SKM-1 treated with dmso at 0.1 percent for 144 hours (cell line): ENCODE data around the gene ZNG1A.
"Not testable (repeated sequence)": the region's sequence is repeated elsewhere in the genome, so short reads cannot be mapped to it uniquely, and the experiment has no call there.

Experiments
- DNase-seq: peaks from one replicate; lab custom pipeline; 2025; ENCODE audit not compliant: unreplicated experiment; lab: John Stamatoyannopoulos, UW

Gene ZNG1A

DNA sequence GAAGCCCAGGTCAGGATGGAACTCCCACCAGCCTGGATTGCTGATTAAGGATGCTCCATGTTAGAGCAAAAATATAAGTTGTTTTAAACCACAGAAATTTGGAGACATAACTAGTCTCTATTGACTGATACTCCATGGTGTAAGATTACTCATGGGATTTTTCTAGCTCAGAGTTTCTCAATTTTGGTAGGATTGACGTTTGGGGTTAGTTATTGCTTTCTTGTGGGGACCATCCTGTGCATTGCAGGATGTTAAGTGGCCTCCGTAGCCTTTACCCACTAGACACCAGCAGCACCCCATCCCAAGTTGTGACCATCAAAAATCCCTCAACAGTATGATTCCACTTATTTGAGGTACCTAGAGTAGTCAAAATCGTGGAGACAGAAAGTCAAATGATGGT, 80.1 kb downstream of the ZNG1A start:
- not testable (repeated sequence) for DNase-seq

DNA sequence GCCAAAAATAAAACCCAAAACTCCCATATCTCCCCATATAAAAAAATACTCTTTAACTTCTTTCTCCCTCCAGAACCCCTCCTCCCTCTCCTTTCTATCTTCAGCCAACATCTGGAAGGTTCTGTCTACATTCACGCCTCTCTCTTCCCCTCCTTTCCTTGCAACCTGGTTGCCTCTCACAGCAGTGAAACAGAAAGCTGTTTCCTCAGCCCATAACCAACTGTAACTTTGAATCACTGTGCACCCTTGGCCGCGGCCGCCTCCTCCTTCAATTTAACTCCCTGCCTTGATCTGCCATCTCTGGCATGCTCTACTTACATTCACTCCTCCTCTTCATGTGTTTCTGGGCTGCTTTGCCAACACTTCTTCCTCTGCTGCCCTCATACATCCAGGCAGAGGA, 83.9 kb downstream of the ZNG1A start:
- DNase-seq: not testable (repeated sequence)

DNA sequence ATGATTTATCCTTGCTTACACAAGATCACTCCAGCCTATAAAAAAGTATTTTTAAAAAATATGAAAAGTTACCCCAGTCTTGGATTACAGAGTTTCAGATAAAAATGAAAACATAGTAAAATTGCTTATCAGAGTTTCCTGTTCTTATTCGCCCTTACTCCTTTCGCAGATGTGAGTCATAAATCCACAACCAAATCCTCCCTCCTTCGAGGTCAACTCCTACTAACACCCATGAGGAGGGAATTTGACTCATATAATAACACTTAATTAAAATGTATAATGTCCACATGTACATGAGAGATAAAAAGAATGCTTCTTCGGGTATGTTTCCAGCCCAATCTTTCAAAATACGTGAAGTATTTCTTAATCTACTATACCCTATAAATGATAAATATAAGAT, 84.5 kb downstream of the ZNG1A start:
- DNase-seq: not testable (repeated sequence)

DNA sequence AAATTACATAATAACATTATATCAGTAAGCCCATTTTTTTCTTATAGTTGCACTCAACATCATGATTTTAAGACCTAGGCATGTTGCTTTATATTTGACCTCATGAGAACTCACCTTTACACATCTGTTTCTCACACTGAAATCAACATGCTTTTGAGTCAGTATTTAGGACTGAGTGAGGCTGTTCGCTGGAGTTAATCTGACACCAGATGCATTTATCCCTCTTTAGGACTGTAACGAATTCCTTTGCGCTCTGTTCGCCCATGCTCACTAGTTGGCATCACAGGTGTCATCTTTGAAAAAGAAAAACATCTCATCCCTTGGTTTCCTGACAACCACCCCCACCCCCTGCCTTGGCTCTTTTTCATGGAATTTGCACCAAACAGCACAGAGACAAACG, 84.9 kb downstream of the ZNG1A start:
- DNase-seq: not testable (repeated sequence)

DNA sequence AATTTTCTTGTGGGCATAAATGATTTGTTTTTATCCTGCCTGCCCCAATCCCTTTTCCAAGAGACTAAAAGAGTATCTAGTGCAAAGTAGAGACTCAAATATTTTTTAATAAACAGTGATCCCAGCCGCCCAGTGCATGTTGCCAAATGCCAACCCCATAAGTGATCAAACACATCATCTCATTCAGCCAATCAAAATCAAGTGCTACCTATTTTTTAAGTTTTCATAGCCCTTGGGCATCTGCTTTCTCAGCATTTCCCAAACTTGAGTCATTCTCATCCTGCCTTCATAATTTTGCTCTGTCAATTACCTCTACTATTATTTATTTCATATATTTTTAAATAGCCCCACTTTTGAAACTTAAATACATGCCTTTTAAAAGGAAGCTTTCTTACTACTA, 88.0 kb downstream of the ZNG1A start:
- not testable (repeated sequence) for DNase-seq

DNA sequence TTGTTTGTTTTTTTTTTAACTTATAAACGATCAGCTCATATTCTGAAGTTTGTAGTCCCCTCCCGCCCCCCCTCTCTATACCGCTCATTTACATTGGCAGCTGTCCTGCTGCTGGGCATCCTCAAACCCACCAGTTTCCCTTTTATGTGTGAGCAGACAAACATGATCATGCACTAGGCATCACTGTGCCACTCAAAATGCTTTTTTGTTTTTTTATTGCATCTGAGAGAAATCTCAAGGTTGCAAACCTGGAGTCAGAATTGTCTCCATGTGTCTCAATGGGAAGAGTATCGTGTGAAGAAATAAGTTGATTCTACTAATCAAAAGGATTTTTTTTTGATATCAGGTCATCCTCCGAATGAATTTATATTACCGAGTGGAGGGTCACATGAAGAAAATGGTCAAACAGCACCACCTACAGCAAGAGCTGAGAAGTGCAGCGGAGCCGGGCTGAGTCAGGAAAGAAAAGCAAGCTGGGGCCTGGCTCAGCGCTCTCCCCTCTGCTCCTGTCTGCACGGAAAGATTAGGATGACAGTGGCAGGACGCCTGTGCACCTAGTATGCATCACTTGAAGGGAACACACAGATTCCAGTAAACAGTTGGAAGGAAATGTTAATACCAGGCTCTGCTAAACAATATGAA, 90.3 kb downstream of the ZNG1A start:
- not testable (repeated sequence) for DNase-seq

DNA sequence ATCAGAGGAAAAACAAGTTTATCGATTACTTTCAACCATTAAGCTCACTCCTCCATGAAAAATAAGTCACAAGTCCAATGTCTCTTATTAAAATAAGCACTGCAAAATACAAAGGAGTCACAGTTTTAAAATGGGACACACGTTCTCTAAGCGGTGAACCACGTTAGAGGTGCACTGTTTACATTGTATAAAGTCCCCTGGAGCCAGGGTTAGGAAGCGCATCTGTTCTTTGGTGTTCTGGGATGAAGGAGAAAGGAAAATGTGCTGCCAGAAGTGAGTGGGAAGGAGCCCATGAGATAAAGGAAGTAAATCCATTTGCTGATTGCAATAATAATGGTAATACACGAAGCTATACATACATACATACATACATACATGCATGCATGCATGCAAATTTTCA, 91.0 kb downstream of the ZNG1A start:
- DNase-seq: not testable (repeated sequence)

DNA sequence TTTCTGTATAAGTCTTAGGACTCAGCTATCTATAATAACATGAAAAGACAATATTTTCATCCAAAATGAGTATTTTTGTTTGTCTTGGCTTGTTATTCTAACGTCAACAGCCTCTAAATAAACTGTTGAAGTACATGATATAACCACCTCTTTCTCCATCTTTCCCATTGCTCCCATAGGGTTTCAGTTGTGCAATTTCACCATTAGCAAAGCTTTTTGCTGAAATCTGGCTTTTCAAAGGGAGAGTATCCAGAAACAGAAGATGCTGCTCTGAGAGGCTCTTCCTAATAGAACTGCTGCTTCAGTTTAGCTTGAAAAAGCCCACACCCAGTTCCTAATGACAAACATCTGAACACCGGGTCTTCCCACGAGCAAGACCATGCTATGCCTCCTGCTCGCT, 91.8 kb downstream of the ZNG1A start:
- DNase-seq: not testable (repeated sequence)

DNA sequence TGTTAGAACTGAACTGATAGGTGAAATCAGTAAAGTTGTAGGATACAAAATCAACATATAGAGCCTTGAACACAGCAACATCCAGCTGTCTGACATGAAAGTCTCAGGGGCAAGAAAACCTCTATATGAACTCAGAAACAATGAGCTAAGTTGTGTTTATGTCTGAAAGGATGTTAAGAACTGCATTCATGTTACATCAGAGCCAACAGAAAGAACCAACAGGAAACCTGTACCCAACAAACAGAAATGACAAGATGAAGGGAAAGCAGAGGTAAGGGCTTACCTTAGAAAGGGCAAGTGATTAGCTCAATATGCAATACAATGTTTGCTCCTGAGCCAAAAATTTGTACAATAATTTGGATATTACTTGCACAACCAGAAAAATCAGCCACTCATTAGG, 92.2 kb downstream of the ZNG1A start:
- DNase-seq: not testable (repeated sequence)

DNA sequence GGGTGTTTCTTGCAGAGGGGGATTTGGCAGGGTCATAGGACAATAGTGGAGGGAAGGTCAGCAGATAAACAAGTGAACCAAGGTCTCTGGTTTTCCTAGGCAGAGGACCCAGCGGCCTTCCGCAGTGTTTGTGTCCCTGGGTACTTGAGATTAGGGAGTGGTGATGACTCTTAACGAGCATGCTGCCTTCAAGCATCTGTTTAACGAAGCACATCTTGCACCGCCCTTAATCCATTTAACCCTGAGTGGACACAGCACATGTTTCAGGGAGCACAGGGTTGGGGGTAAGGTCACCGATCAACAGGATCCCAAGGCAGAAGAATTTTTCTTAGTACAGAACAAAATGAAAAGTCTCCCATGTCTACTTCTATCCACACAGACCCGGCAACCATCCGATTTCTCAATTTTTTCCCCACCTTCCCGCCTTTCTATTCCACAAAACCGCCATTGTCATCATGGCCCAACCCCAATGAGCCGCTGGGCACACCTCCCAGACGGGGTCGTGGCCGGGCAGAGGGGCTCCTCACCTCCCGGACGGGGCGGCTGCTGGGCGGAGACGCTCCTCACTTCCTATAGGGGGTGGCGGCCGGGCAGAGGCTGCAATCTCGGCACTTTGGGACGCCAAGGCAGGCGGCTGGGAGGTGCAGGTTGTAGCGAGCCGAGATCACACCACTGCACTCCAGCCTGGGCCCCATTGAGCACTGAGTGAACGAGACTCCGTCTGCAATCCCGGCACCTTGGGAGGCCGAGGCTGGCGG, 95.7 kb downstream of the ZNG1A start:
- not testable (repeated sequence) for DNase-seq

DNA sequence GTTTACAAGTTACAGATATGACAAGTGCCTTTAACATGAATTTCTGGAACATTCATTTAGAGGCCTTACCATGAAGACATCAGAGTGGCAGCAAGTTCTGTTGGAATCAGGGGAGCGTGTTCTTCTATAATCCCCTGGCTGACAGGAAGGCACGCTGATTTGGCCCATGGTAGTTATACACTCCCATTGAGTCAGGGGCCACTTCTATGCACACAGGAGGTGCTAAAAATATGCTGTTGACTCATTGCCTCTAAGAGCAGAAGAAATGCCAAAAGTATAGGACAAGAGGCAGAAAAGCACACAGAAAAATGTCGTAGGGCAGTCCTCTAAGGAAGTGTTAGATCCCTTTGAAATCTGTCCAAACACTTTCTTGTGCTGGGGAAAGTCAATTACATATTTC, 100.5 kb downstream of the ZNG1A start:
- DNase-seq: not testable (repeated sequence)

DNA sequence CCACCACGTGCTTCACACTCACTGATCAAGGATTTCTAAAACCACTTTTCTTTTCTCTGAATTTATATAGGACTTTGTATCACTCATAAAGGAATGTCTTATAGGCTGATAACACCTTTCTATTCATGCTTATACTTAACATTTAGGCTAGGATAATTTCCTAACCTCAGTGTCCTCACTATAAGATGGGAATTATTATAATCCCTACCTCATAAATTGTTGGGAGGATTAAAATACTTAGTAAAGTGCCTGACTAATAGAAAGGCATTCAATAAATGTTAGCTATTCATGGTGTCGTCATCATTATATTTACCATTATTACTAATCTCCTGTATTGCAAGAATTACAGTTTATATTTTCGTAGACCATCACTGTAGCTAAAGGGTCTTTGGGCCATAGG, 102.5 kb downstream of the ZNG1A start:
- not testable (repeated sequence) for DNase-seq

DNA sequence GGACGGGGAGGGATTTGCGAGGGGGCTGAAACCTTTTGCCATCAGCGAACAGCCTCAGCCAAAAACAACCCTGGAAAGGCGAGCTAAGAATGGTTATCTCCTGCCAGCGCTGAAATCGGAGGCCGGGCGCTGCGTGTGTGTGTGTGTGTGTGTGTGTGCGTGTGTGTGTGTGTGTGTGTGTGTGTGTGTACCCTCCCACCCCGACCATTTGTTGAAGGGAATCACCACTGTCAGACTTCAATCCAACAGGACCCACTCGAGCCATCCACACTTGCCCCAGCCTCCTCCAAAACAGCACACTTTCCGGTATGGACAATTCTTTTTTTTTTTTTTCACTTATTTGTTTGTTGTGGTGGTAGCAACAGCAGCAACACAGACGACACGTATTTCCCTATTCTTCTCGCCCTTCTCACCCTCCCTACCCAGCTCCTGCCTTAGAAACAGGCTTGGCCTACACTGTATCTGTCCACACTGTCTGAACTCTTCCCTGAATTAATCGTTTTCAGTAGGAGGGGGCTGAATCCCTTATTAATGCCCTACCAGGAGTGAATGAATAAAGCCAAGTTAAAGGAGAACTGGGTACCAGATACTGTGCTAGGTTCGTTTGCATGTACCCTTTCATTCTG, 104.8 kb downstream of the ZNG1A start:
- DNase-seq: not testable (repeated sequence)

DNA sequence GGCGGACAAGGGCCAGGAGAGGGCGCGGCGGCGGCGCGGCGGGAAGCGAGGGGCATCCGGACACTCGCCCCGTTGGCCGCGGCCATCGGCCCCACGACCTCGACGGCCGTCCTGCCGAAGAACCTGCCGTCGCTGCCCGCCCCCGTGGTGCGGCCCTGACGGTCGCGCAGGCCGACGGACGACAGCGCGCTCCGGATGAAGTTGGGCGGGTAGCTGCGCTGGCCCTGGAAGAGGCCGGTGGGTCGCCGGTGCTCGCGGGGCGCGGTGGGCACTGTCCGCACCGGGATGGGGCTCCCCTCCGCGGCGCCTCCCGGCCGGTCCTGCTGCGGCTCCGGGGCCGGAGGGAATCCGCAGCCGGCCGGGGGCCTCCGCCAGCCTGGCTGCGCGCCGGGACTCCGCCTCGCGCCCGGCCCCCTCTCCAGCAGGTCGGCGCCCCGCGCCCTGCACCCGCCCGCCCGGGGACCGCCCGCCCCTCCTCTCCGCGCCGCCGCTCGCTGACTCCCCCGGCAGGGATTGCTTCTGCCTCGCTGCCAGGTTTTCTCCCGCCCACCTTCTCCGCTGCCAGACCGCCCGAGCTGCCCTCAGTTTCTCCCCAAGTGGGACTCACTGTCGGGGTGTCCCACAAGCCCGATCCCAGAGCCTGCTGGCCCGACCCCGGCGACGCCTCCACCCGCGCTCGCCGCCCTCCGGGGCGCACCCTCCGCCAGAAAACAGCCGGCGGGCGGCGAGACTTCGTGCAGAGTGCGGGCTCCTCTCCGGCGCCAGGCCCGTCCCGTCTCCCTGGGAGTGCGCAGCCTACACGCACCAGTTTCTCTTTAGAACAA, 105.6 kb downstream of the ZNG1A start:
- not testable (repeated sequence) for DNase-seq
